Glomerular endothelial cell (primary cell): Measurements from ENCODE around the gene TEP1. TPM values are rescaled to one million over a fixed set of nuclear protein-coding genes. Genes with fewer than 3 reads are reported as not detected.
"Not testable (repeated sequence)": the region's sequence is repeated elsewhere in the genome, so short reads cannot be mapped to it uniquely, and the experiment has no call there.

Experiments used
- DNase-seq: peaks from one replicate; pipeline ENCODE4 v3.0.0-alpha.2; 2011; ENCODE audit warnings: low read depth, low spot score; ENCODE audit errors: extremely low read depth
- total RNA-seq: library from RNA; depleted of rRNA; stranded (reverse); fragments of >200 nt; gene quantifications from 2 replicates; pipeline ENCODE4 v1.2.3, GENCODE V29; 2015

TEP1 gene
- total RNA-seq, 1 donor from 2014 or later = 16.7 TPM

DNA sequence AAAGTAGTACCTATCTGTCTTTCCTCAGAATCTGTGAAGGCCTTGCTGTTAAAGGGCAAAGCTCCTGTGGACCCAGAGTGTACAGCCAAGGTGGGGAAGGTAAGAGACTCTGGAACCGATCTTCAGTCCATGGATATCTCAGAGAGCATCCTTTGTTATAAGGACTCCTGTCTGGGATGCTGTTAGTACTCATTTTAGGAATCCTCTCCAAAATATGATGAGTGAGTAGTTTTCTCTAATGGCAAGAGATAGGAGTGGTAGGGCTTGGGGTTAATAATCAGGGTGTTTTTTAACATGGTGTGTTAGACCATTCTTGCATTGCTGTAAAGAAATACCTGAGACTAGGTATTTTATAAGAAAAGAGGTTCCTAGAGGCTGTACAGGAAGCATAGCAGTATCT is 67.9 kb downstream of the TEP1 start:
- no peak for DNase-seq

GRCh38 chr14:20343862-20344220 is 69.5 kb downstream of the TEP1 start:
- DNase-seq = no peak

GRCh38 chr14:20343092-20343861 is 70.0 kb downstream of the TEP1 start, which contains the start of gene PARP2:
Gene PARP2 (plus strand): TSS chr14:20343635. CDS start chr14:20343642, 7 bp downstream.
- peak; percentile 99 for DNase-seq

GRCh38 chr14:20341646-20342045 is 71.7 kb downstream of the TEP1 start:
- no peak for DNase-seq

DNA sequence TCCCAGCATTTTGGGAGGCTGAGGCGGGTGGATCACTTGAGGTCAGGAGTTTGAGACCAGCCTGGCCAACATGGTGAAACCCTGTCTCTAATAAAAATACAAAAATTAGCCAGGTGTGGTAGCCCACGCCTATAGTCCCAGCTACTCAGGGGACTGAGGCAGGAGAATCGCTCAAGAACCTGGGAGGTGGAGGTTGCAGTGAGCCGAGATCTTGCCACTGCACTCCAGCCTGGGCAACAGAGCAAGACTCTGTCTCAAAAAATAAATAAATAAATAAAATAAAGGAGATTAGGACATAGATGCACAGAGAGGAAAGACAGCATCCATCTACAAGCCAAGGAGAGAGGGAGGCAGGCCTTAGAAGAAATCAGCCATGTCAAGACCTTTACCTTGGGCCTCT is 72.3 kb downstream of the TEP1 start:
- DNase-seq = not testable (repeated sequence)

- no peak for DNase-seq
Observed at GRCh38 chr14:20334017-20334416, 79.3 kb downstream of the TEP1 start.

DNA sequence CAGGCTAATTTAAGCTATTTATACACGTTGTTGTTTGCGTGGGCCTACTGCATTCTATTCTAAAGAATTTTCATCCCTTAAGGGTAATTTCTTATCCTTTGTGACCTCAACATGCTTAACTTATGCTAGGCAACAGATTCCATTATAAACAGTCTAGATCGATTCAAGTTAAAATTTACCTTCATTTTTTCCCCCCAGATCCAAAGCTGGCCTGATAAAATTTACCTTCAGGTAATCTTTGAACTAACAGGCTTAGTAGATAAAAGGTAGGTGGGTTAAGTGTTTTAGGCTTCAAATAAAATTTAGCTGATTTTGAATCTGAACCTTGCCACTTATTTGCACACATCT is 79.8 kb downstream of the TEP1 start:
- DNase-seq = no peak

DNA sequence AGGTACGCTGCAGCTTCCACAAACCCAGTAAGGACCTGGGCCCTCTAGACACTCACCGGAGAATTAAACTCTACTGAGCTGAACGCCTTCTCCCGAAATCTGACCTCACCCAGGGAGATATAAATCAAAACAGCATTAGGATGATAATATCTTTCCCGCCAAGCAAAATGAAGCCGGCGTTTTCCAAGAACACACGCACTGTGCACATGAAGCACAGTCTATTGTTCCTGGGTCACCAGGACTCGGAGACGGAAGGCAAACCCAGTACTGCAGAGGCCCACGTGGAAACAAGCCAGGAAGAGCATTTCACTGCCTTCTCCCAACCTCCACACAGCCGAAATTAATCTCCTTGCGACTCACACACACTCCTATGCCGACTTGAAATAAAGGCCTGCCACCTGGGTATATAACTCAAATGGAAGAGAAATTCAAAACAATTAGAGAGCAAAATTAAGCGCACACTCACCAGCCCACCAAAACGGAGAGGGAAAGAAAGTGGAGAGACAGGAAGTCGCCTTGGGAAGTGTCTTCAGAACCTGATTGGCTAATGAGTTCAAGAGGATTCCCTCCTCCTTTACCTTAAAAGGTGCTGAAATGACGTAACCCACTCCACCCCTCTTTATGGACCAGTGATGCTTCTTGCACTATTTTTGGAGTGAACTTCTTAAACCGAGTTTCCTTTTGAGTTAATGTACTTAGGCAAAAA is 80.4 kb downstream of the TEP1 start, which contains the start of gene CCNB1IP1:
Gene CCNB1IP1 (minus strand): TSS at position 492 of the 706 bp plus-strand sequence. CDS start 16,756 bp downstream, outside the sequence.
- no peak for DNase-seq

DNA sequence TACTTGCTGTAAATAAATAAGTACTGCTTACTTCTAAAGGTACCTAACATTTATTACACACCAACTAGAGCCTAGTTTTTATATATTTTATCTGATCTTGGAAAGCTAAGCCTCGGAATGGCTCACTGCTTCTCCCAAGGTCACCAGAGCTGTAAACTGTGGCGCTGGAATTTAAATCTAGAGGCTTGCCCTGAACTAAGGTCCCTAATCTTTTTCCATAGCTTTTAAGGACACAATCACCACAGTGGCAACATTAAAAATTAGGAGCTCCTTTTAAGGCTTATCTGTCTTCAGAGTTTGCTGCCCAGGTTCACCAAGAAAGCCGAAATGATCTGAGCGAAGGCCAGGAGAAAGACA is 80.9 kb downstream of the TEP1 start:
- no peak for DNase-seq

DNA sequence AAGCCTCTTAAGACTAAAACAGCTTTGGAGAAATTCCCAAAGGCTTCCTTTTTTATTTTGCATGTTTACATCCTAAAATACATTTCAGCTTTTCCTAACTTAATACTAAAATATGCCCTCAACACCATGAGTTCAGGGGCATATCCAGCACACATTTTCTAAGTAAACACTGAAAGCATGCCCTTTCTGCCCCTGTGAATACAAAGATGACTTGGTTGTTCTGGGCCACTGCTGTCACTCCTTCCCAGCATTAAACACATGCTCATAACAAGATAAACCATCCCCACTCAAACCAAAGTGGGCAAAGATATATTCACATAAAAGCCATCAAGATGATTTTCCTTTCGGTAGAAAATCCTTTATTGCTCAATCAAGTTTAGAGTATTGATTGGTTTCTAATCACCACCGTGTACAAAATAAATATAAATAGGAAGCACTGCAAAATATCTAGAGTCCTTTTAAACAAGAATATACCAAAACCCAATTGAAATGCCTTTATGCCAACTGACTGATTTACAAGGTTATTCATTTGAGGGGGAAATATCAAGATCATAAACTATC is 82.2 kb downstream of the TEP1 start:
- DNase-seq = no peak

GRCh38 chr14:20329355-20329754 is 83.9 kb downstream of the TEP1 start:
- DNase-seq = no peak

- no peak for DNase-seq
Observed at GRCh38 chr14:20328705-20329104, 84.6 kb downstream of the TEP1 start.

DNA sequence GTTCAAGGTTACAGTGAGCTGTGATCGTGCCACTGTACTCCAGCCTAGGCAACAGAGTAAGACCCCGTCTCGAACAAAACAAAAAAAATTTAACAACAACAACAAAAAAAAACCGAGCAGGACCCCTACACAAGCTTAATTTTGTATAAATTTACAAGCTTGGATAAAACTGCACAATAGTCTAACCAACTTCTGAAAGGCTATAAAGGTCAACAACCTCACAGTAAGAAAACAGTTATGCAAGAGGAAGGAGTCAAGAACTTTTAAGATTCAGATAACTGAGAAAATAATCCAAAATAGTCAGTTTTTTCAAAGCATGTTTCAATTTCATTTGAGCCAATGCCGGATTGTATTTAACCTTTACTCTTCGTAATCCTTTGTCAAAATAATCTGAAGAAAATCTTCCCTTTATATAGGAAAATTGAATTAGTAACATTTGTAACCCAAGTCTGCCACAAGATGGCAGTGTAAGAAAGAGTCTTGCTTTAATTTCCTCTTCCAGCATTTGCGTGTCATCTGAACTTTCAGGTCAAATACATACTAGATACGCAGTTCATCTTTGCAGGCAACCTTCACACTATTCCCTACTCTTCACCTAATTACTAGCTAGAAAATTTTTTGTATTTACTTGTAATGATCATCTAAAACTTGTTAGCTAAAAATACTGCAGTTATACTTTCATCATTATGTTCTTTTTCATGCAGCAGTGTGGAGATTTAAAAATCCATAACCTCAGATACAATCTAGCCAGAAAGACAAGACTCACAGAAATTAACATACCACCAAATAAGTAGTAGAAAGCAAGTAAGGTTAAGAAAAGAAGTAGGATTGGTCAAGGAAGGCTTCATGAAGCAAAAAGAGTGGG is 86.1 kb downstream of the TEP1 start:
- DNase-seq = no peak

GRCh38 chr14:20317720-20318119 is 95.6 kb downstream of the TEP1 start:
- no peak for DNase-seq

Other genes with a start within 250 kb of the TEP1 start
- not detected in 2 replicates for gene OR11G2, start 222.6 kb downstream of the TEP1 start, total RNA-seq
- gene OR11H6, start 189.8 kb downstream of the TEP1 start, total RNA-seq = not detected in 2 replicates
- gene OR11H7, start 184.5 kb downstream of the TEP1 start, total RNA-seq = not detected in 2 replicates
- gene OR11H4, start 174.2 kb downstream of the TEP1 start, total RNA-seq = not detected in 2 replicates
- 10.7 and 10.8 TPM in 2 replicates for gene TTC5, start 107.5 kb downstream of the TEP1 start, total RNA-seq
- gene CCNB1IP1, start 80.2 kb downstream of the TEP1 start, total RNA-seq = 20.7 and 28.0 TPM in 2 replicates
- 9.9 and 12.3 TPM in 2 replicates for gene PARP2, start 69.9 kb downstream of the TEP1 start, total RNA-seq
- gene KLHL33, start 22.7 kb upstream of the TEP1 start, total RNA-seq = not detected in 2 replicates
- 56.8 and 84.3 TPM in 2 replicates for gene OSGEP, start 41.3 kb upstream of the TEP1 start, total RNA-seq
- 152 and 255 TPM in 2 replicates for gene APEX1, start 41.7 kb upstream of the TEP1 start, total RNA-seq
- gene PIP4P1, start 47.9 kb upstream of the TEP1 start, total RNA-seq = 14.8 and 20.9 TPM in 2 replicates
- gene PNP, start 55.9 kb upstream of the TEP1 start, total RNA-seq = 131 and 170 TPM in 2 replicates
- 1.2 TPM in 1 of 2 replicates, not detected in the other for gene RNASE10, start 92.0 kb upstream of the TEP1 start, total RNA-seq
- not detected in 2 replicates for gene RNASE9, start 147.5 kb upstream of the TEP1 start, total RNA-seq
- not detected in 2 replicates for gene RNASE11, start 174.5 kb upstream of the TEP1 start, total RNA-seq
- not detected in 2 replicates for gene RNASE12, start 177.9 kb upstream of the TEP1 start, total RNA-seq
- gene OR6S1, start 228.2 kb upstream of the TEP1 start, total RNA-seq = not detected in 2 replicates